Small intestine (tissue), 7 donors: ENCODE results near the gene FSIP1. TPM values are rescaled to one million over a fixed set of nuclear protein-coding genes. Genes with fewer than 3 reads are reported as not detected.

Source experiments
- DNase-seq, 2 donors: peaks; one replicate each; pipeline versions ENCODE4 v3.0.0 to v3.0.0-alpha.2; 2013
- FAIRE-seq: peaks from 2 replicates; lab custom pipeline; 2012; peaks lifted over from hg19 to GRCh38; lab: Jason Lieb, UNC
- H3K27ac ChIP-seq, 3 donors: one replicate each; pipeline ENCODE4 v1.5.1; 2013; ENCODE audit warnings: low read length in 2 of 3, mild to moderate bottlenecking in 2 of 3, control low read depth in 1 of 3, inconsistent platforms in 1 of 3, low read depth in 1 of 3, moderate library complexity in 1 of 3
- H3K27me3 ChIP-seq, 3 donors: one replicate each; pipeline ENCODE4 v1.6.1; 2013; ENCODE audit warnings: low read length in 3 of 3, inconsistent platforms in 1 of 3; ENCODE audit not compliant: control insufficient read depth in 3 of 3, insufficient read depth in 3 of 3
- H3K36me3 ChIP-seq, 3 donors: one replicate each; pipeline ENCODE4 v1.6.1; 2013; ENCODE audit warnings: low read length in 3 of 3, inconsistent platforms in 1 of 3, low read depth in 1 of 3, mild to moderate bottlenecking in 1 of 3, moderate library complexity in 1 of 3; ENCODE audit not compliant: control insufficient read depth in 3 of 3, insufficient read depth in 2 of 3
- H3K4me1 ChIP-seq, 3 donors: one replicate each; pipeline ENCODE4 v1.6.1; 2013; ENCODE audit warnings: low read length in 2 of 3, inconsistent platforms in 1 of 3, low read depth in 1 of 3, mild to moderate bottlenecking in 1 of 3, moderate library complexity in 1 of 3; ENCODE audit not compliant: control insufficient read depth in 3 of 3, insufficient read depth in 2 of 3
- H3K4me3 ChIP-seq, 3 donors: one replicate each; pipeline ENCODE4 v1.5.1; 2013; ENCODE audit warnings: low read length in 3 of 3, control low read depth in 1 of 3, inconsistent platforms in 1 of 3, low read depth in 1 of 3, mild to moderate bottlenecking in 1 of 3, moderate library complexity in 1 of 3
- H3K9me3 ChIP-seq, 2 donors: one replicate each; pipeline ENCODE4 v1.6.1; 2013; ENCODE audit warnings: low read depth in 1 of 2, low read length in 1 of 2; ENCODE audit not compliant: control insufficient read depth in 2 of 2, insufficient read depth in 1 of 2
- WGBS, 3 donors: extraction: QIAGEN DNeasy Blood & Tissue Kit; methylation state at CpG; one replicate each; pipeline ENCODE4 v1.1.7; 2013; 5-methylcytosine and 5-hydroxymethylcytosine counted together
- polyA plus RNA-seq, 4 donors: library from polyadenylated mRNA; stranded (reverse) in 3 of 4; unstranded in 1 of 4; fragments of 200-250 nt in 3 of 4; fragments of 120-200 nt in 1 of 4; gene quantifications; one replicate each; pipeline versions ENCODE4 v1.2.1 to v1.2.3, GENCODE V29; 2013
- donor health status: healthy with polysubstance abuse.
- donor health status: control.
- donor health status: control.
- donor health status: Bipolar disorder and iron deficiency.
- donor health status: healthy.

FSIP1 gene
- polyA plus RNA-seq, 4 donors: 0.12 to 0.72 TPM; not detected in 2

DNA sequence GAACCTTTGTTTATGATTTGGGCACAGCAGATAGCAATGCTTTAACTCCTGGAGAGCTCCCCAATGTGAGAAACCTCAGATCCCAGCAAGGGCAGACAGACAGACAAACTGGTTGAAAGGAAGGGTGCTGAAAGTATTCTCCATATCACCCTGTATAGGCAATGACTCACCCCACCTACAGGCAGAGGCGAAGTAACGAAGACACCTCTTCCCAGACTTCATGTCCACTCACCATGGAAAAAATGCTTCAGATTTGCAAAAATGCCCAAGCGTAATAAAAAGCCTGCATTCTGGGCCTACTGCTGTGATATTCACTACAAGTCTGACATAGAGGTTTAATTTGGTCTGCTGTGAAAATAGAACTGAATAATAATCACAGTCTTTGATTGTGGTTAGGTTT, 151.3 kb downstream of the FSIP1 start:
- WGBS, 3 donors: 77 to 84% (median 81%) methylated on average over 3 of the region's 3 CpGs

DNA sequence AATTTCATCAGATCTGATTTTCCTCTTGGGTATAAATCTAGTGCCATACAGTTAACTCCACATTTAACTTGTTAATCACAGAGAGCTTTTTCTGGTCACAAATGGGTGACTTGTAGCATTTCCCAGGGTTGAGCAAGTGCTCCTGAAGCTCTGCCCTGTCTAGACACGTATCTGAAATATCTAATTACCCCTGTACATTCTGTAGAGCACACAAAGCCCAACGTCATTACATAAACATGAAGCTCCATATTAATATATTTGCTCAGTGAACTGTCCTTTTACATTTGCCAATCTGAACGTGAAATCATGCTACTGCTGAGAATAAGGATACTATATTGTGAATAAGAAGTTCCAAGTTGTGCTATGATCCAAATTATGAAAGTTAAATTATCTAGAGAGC, 152.7 kb downstream of the FSIP1 start:
- Histone ChIP-seq H3K36me3 (no peaks in the 10 kb centered on the region), H3K4me1 (peaks cover 0 to 16% (median 11%) of the 10 kb centered on the region in 3 donors), H3K4me3 (no peak overlapping the region), H3K9me3 (peaks cover 0 to 4% of the 10 kb centered on the region in 2 donors), H3K27ac (peak overlapping the region; percentile 24 to 81 (median 64)), H3K27me3 (no peaks in the 10 kb centered on the region)
- WGBS, 3 donors: 49 to 74% (median 68%) methylated on average over 3 of the region's 3 CpGs
- DNase-seq (no peak), FAIRE-seq (no peak)

More for the DNA sequence above, 151.3 kb downstream of the FSIP1 start:
- H3K4me1 ChIP-seq: peaks cover 0 to 11% (median 9%) of the 10 kb centered on the region in 3 donors
- H3K27me3 ChIP-seq: no peaks in the 10 kb centered on the region
- FAIRE-seq (no peak), DNase-seq (no peak)
- H3K9me3 ChIP-seq: peaks cover 0 to 2% of the 10 kb centered on the region in 2 donors
- H3K36me3 ChIP-seq: no peaks in the 10 kb centered on the region
- H3K4me3 ChIP-seq: no peak overlapping the region
- H3K27ac ChIP-seq: no peak overlapping the region

DNA sequence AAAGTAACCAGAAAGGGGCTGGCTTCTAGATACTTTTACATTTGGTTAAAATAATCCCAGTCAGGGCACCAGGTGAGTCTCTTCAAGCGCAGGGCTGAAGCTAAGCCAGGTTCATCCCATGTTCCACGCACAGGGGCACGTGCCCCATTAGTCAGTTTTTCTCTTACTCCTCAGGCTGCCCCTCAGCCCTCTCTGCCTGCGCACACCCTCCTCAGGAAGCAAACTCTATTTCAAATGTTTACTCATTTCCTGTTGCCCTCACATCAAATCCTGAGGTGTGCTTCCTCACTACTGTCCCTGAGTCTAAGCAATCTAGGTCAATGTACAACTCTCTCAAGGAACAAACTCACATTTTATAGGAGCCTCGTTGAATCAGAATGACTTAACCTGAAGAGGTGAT, 153.3 kb downstream of the FSIP1 start:
- FAIRE-seq: no peak
- Histone ChIP-seq H3K9me3 (peaks cover 0 to 4% of the 10 kb centered on the region in 2 donors), H3K4me1 (peaks cover 0 to 17% (median 11%) of the 10 kb centered on the region in 3 donors), H3K27ac (peak overlapping the region; percentile 42 to 81 (median 71)), H3K27me3 (no peaks in the 10 kb centered on the region), H3K4me3 (no peak overlapping the region), H3K36me3 (no peaks in the 10 kb centered on the region)
- 38 to 57% (median 46%) methylated on average over 5 of the region's 5 CpGs for WGBS, 3 donors
- DNase-seq: peak; percentile 42 to 53

DNA sequence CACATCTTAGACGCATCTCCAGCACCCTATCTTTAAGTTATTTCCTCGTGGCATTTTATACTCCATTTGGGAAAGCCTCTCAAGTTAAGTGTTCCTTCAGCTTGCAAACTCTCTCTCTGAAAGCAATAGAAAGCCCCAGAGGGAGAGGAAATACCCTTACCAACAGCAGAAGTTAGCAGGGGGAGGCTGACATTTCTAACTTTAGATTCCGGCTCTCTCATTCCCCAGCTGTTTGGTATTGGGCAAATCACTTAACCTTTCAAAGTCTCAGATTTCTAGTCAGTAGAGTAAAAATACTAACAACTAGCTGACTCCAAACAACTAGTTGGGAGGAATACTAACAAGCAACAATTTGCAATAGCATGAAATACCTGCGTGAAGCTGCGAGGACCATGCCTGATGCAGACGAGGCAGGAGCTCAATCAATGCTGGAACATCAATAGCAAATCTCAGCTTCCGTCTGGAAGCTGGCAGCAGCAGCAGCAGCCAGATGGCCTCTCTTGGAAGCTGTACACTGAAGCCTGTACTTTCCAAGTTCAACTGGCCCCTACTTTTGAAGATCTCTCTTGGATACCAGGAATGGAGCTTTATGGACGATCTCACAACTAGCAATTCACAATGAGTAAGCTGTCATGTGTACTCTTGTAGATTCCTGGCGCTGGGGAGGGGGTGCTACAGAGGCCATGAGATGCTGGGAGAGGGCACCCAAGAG, 153.9 kb downstream of the FSIP1 start:
- DNase-seq: no peak

DNA sequence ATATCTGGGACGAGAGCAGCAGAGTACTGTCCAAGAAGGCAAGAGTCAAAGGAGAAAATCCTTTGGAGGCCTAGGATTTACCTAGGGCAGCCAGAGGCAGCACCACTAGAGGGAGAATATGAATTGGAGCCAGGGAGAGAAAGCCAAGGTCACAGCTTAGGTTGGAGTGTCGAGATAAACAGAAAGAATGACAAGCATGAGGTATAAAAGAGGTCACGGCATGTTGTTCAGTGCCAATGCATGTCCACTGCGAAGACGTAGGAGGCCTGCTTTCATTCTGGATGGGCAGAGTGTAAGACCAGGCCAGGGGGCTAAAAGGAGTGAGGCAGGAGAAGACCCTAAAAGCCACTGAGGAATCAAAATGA, 154.5 kb downstream of the FSIP1 start:
- H3K36me3 ChIP-seq: no peaks in the 10 kb centered on the region
- H3K27me3 ChIP-seq: no peaks in the 10 kb centered on the region
- peaks cover 0 to 17% (median 11%) of the 10 kb centered on the region in 3 donors for H3K4me1 ChIP-seq
- DNase-seq (no peak), FAIRE-seq (no peak)
- WGBS, 3 donors: 74 to 82% (median 74%) methylated on average over 5 of the region's 5 CpGs
- peak overlapping the region in 2 of 3 donors; percentile 71 to 72 for H3K27ac ChIP-seq
- H3K9me3 ChIP-seq: peaks cover 0 to 4% of the 10 kb centered on the region in 2 donors
- no peak overlapping the region for H3K4me3 ChIP-seq

More for the DNA sequence above, 153.9 kb downstream of the FSIP1 start:
- 61 to 82% (median 80%) methylated on average over 9 of the region's 9 CpGs for WGBS, 3 donors
- H3K27ac ChIP-seq: peak overlapping the region; percentile 42 to 81 (median 71)
- H3K9me3 ChIP-seq: peaks cover 0 to 4% of the 10 kb centered on the region in 2 donors
- H3K4me3 ChIP-seq: no peak overlapping the region
- no peaks in the 10 kb centered on the region for H3K27me3 ChIP-seq
- no peak for FAIRE-seq
- H3K4me1 ChIP-seq: peaks cover 0 to 17% (median 11%) of the 10 kb centered on the region in 3 donors
- H3K36me3 ChIP-seq: no peaks in the 10 kb centered on the region

DNA sequence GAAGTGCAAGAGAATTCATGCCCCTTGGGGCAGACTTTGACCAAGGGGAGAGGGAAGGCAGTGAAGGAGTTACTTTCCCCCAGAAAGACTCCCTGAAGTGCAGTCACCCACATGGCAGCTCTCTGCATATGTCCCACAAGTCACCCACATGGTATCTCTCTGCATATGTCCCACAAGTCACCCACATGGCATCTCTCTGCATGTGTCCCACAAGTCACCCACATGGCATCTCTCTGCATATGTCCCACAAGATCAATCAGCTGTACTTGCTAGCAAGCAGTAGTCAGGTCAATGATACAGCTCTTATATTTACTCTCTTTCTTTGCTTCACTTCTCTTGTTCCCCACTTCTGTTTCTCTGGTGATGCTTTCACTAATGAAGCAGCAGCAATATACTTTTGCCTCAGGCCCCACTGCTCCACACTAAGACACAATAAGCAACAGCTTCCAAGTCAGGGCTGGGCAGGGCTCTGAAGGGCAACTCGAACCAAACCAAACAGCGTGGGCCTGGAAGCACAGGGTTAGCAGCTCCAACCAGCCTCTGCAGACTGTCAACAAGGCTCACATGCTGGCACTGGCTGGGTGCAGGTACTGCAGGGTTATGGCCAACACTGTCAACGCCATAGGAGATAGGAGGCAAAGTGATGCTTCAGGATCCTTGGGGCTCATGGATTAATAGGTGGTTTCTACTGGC, 155.0 kb downstream of the FSIP1 start:
- Histone ChIP-seq H3K4me3 (no peak overlapping the region), H3K36me3 (no peaks in the 10 kb centered on the region), H3K27ac (peak overlapping the region in 2 of 3 donors; percentile 54 to 72), H3K9me3 (peaks cover 0 to 4% of the 10 kb centered on the region in 2 donors), H3K27me3 (no peaks in the 10 kb centered on the region), H3K4me1 (peaks cover 0 to 17% (median 15%) of the 10 kb centered on the region in 3 donors)
- DNase-seq (no peak), FAIRE-seq (no peak)
- 88 to 94% (median 93%) methylated on average over 3 of the region's 3 CpGs for WGBS, 3 donors

DNA sequence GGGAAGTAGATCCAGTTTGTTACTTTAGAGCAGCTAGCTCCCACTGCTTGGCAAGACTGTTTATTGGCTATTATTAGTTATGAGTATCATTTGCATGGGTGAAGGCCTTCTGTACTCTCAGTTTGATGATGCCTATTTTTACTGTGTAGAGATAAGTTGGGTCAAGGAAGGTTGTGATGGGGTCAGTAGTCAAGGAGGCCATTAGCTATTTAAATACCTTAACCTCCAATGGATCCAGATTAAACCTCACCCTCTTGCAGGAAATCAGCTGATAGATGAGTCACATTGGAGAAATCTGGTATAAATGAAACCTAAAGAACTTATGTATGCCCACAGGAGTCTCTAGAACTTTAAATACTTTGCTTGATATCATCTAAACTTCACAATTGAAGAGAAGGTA, 156.8 kb downstream of the FSIP1 start:
- Histone ChIP-seq H3K27me3 (no peaks in the 10 kb centered on the region), H3K4me1 (peaks cover 0 to 17% (median 15%) of the 10 kb centered on the region in 3 donors), H3K9me3 (peaks cover 0 to 4% of the 10 kb centered on the region in 2 donors), H3K4me3 (no peak overlapping the region), H3K36me3 (no peaks in the 10 kb centered on the region), H3K27ac (peak overlapping the region; percentile 25 to 67 (median 32))
- FAIRE-seq (no peak), DNase-seq (no peak)

DNA sequence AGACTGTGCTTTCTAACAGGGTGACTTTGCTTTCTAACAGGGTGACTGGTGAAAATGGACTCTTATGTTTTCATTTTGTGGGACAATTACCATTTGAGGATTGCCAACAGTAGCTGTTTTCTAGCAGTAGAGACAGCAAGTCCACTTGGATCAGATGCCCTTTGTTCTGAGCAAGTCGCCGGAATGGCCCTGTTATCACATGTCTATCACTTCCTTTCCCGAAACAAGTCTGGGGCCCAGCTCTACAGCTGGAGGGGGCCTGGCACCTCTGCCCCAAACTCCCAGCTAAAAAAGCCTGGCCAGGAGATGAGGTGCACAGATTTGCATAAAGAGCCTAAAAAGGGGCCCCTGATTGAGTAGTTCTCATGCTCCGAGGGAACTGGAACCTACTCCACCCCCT, 157.2 kb downstream of the FSIP1 start:
- WGBS, 3 donors: 45 to 68% (median 63%) methylated on average over 4 of the region's 4 CpGs
- DNase-seq (no peak), FAIRE-seq (no peak)

More for the DNA sequence above, 157.2 kb downstream of the FSIP1 start:
- Histone ChIP-seq H3K4me1 (peaks cover 0 to 17% (median 15%) of the 10 kb centered on the region in 3 donors), H3K9me3 (peaks cover 0 to 4% of the 10 kb centered on the region in 2 donors), H3K27ac (peak overlapping the region; percentile 25 to 86 (median 67)), H3K4me3 (no peak overlapping the region), H3K27me3 (no peaks in the 10 kb centered on the region), H3K36me3 (no peaks in the 10 kb centered on the region)
